ENCODE data around the gene RFTN1.

Gene RFTN1

GRCh38 chr3:16399473-16399872 lies 114.0 kb downstream of the RFTN1 start:
- peak; percentile 51 for DNase-seq

GRCh38 chr3:16398648-16399047 lies 114.9 kb downstream of the RFTN1 start:
- DNase-seq, result no peak

GRCh38 chr3:16396202-16396601 lies 117.3 kb downstream of the RFTN1 start:
- no peak for DNase-seq

DNA sequence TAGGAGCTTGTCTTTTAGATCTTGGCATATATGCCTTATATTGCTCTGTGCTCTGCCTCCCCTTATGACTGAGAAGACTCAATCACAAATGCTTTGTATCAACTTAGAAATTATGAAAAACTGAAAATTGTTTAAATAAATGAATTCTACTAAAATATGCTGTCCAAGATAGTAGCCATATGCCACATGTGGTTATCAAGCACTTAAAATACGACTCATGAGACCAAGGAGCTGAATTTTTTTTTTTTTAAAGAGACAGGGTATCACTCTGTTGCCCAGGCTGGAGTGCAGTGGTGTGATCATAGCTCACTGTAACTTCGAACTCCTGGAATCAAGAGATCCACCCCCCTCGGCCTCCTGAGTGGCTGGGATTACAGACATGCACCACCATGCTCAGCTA lies 118.3 kb downstream of the RFTN1 start:
- no peak for DNase-seq

DNA sequence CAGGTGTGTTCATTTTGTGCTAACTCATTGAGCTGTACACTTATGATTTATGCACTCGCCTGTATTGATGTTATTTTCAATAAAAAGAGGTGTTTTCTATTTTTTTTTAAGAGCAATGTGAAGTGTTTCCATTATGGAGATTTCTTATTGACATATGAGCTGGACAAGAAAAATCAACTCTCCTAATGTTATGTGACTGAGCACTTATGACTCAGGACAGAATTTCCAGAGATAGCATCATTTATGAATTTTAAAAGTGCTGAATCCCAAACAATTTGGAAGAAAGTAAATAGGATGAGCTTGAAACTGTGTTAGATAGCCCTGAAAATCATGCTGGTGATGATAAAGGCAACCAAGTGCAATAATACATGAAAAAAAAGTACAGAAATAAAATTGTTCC lies 118.9 kb downstream of the RFTN1 start:
- no peak for DNase-seq

- DNase-seq, result no peak
Measured at GRCh38 chr3:16392717-16393116, 120.8 kb downstream of the RFTN1 start.

DNA sequence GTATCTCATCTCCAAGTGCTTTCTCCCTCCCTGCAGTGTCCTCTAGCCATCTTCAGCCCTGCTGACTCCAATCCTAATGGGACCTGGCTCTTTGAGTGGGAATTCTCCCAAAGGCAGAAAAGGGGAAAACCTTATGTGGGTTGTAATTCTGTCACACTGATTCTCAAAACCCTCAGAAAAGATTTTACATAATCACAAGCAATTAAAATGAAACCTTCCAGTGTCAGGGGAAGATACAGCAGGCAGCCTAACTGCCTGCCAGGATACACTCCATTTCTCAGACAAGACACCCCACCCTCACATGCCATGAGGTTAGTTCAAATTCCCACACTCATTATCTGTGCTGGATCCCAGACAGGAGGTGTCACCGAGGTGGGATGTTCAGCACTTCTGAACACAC lies 121.4 kb downstream of the RFTN1 start:
- DNase-seq, result no peak

DNA sequence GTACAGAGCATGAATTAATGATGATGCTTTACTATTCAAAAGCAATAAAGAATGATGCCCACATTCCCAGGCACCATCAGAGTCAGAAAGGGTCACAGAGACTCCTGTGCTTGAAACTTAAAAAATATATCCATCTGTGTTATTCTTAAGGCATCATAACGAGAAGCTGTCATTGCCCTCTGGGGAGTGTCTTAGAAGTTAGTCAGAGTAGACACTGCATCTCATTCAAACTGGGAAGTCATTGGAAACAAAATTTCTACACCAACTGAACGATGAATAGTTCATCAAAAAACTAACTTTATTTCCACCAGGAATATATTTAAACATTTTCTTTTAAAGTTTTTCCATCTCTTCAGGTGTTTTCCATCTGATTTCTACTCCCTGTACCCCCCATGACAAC lies 122.9 kb downstream of the RFTN1 start:
- no peak for DNase-seq

- no peak for DNase-seq
Measured at GRCh38 chr3:16388850-16389441, 124.6 kb downstream of the RFTN1 start.

- no peak for DNase-seq
Measured at GRCh38 chr3:16386561-16386960, 126.9 kb downstream of the RFTN1 start.

- DNase-seq, result no peak
Measured at GRCh38 chr3:16385151-16385550, 128.3 kb downstream of the RFTN1 start.

- DNase-seq, result no peak
Measured at GRCh38 chr3:16383864-16384263, 129.6 kb downstream of the RFTN1 start.

- no peak for DNase-seq
Measured at GRCh38 chr3:16382845-16383244, 130.7 kb downstream of the RFTN1 start.

DNA sequence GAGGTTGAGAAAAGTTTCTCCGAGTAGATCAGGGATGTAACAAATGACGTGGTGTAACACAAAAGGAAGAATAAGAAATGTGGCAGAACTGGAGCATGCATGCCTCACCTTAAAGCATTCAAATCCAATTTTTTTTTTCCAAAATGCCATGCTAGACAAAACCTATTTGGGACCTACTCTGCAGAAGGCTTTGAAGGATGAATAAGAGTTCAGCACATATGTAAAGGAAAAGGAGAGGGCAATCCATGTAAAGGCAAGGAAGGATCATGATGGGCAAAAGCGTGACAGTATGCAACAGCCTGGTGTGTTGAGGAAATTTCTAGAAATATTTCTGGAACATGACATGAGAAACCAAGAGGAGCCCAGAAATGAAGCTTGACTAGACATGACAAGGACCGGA lies 132.1 kb downstream of the RFTN1 start:
- no peak for DNase-seq

DNA sequence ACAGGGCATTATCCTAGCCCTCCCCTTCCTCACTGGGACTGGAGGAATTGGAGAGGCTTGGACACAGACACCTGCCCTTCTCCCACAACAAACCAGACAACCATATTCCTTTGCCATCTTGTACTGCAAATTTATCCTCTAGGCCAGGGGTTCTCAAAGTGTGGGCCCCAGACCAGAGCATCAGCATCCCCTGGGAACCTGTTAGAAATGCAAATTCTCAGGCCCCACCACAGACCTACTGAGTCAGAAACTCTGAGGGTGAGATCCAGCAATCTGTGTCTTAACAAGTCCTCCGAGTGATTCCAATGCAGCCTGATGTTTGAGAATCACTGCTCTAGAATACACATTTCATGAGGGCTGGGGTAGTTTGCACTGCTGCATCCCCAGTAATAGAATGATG lies 133.1 kb downstream of the RFTN1 start:
- no peak for DNase-seq

DNA sequence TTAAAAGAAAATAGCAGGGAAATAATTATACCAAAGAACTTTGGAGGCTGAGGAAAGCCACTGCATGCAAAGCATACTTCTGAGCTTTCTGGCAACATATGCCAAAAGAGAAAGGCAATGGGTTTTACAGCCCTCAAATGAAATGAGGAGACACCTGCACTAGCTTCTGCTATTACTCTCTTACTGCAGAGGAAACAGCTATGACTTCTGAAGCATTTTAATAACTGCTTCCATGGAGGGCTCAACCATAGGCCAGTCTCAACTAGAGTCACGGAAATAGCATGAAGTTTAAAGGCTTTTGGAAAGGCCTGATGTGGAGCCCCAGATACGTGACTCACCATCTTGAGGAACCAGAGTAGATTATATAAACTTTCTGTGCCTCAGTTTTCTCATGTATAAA lies 133.7 kb downstream of the RFTN1 start:
- no peak for DNase-seq

DNA sequence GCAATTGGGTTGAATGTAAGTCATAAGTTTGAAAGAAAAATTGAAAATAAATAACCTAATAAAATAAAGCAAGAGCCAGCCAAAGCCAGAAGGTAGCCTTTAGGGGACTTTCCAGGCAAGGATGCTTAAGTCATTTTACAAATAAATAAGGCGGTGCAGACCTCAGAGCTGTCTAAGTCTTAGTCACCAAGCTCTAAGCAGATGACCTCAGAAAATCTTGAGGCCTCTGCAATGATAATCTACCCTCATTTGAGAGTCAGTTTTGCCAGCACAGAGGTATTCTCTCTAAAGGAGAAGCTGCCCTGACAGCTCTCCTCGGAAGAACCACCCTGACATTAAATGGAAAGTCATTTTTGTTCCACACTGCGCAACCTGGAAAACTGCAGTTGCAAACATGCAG lies 134.6 kb downstream of the RFTN1 start:
- no peak for DNase-seq

- DNase-seq, result no peak
Measured at GRCh38 chr3:16378415-16378814, 135.1 kb downstream of the RFTN1 start.

DNA sequence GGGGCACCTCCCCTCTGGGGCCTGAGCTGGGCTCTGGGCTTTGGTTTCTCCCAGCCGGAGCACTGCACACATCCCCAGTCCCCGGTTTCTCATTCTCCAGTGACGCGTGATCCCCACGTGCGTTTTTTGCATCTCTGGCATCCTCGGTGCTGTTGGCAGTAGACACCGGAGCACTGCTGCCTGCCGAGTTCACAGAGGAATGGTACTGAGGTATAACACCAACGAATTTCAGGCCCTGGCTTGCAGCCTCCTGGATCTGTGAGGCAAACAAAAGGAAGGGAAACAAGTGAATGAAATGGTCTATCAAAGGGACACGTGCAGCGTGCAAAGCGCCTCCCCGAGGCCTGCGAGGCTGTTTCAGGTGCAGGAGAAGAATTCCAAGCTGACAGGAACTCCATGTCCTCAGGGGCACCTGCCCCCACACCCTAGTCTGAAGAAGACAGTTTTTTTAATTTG lies 135.6 kb downstream of the RFTN1 start:
- DNase-seq, result no peak

- DNase-seq, result no peak
Measured at GRCh38 chr3:16377196-16377595, 136.3 kb downstream of the RFTN1 start.

DNA sequence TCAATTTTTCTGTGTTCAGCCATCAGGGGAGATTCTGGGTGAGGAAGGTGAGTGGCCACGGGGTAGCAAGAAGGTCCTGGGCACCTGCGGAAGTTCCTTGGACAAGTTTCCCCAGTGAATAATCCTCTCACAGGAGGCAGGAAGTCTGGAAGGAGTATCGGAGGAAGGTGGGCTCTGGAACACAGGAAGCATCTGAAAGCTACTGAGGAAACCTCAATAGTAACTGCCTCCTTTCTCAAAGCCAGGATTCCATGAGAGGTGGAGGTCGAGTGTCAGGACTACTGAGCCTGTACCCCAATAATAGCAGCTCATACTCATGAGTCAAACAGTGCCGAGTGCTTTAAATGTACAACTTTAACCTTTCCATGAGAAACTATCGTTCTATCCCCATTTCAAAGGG lies 137.6 kb downstream of the RFTN1 start:
- no peak for DNase-seq

DNA sequence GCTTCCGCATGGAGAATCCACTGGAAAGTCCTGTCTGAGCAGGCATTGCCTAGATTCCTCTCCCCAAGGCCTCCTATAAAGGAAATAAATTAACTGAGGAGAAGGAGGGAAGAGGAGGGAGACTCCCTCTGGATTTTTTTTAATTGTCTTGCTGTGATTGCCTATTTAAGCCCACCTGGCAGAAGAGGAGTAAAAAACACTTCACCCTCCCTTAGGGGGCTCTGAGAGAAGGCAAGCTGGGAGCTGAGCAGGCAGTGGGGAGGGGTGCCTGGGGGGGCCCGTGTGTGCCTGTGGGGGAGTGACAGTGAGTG lies 138.6 kb downstream of the RFTN1 start:
- DNase-seq, result no peak

- DNase-seq, result no peak
Measured at GRCh38 chr3:16374047-16374934, 139.2 kb downstream of the RFTN1 start.

DNA sequence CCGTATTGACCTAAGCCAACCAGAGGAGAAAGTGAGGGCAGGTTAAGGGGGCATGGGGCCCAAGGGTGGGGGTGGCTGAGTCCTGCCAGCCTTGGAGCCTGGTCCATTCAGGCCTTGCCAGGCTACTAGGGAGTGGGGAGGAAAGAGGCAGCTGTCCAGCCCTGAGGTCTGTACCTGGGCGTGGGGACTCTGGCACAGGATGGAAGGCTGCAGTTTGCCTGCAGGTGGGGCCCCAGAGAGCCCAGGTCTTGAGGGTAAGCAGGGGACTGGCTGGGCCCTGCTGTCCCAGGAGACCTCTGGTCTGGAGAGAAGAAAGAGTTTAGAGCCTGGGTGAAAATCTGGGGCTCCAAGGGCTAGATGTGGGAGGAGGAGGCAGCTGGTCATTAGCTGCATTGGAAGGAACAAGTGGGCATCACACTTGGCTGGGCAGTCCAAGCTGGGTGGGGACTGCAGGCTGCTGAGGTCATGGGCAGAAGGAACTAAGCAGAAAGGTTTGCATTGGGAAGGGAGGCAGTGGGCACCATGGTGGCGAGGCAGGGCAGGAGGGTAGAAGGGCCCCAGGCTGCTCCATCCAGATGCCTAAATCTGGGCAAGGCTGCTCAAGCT lies 140.1 kb downstream of the RFTN1 start:
- DNase-seq, result no peak
